Lower leg skin (tissue), 4 donors: ENCODE results near the gene PTCH2. TPM values are rescaled to one million over a fixed set of nuclear protein-coding genes. Genes with fewer than 3 reads are reported as not detected.
"Not testable (repeated sequence)": the region's sequence is repeated elsewhere in the genome, so short reads cannot be mapped to it uniquely, and the experiment has no call there.

Source experiments
- DNase-seq, 2 donors: peaks; one replicate each; pipeline ENCODE4 v3.0.0-alpha.2; 2019; ENCODE audit warnings: low spot score in 2 of 2
- H3K4me3 ChIP-seq: fragments of 200-600 bp; sonication (generic); 2 replicates; pipeline ENCODE4 v1.5.1; 2017; ENCODE audit warnings: mild to moderate bottlenecking, low read depth; ENCODE audit not compliant: poor library complexity, severe bottlenecking
- CTCF ChIP-seq, 3 donors: fragments of 450-650 bp; IDR thresholded peaks; one replicate each; pipeline ENCODE4 v1.5.1; 2016; ENCODE audit warnings: antibody characterized with exemption in 3 of 3, mild to moderate bottlenecking in 3 of 3, moderate library complexity in 2 of 3
- POLR2A ChIP-seq, 2 donors: fragments of 450-650 bp; IDR thresholded peaks; one replicate each; pipeline ENCODE4 v1.6.1; 2016 to 2017; ENCODE audit warnings: antibody characterized with exemption in 2 of 2, mild to moderate bottlenecking in 1 of 2, moderate library complexity in 1 of 2
- WGBS, 2 donors: methylation state at CpG; one replicate each; pipeline ENCODE4 v1.1.5; 2018; 5-methylcytosine and 5-hydroxymethylcytosine counted together
- intact Hi-C: fragments of 100-400 bp; cut with DNase I; formaldehyde crosslinking; loops from one replicate; pipeline ENCODE4 v1.15.0; 2023; ENCODE audit warnings: low total_unique reads
- total RNA-seq, 4 donors: library from RNA; depleted of rRNA; stranded (reverse); fragments of >200 nt; gene quantifications; one replicate each; pipeline ENCODE4 v1.1.0, GENCODE V29; 2016

The PTCH2 gene
- total RNA-seq, 4 donors from 2014 or later: 0.54 to 2.7 (median 1.2) TPM

GRCh38 chr1:44802306-44803061 lies 40.6 kb downstream of the PTCH2 start:
- intact Hi-C loops: no loop called here
- no peak for TF ChIP-seq POLR2A (IDR thresholded peaks at IDR 0.05)
- TF ChIP-seq CTCF (IDR thresholded peaks at IDR 0.05): no peak
- 85 to 87% methylated on average over 11 to 13 of the region's 13 CpGs for WGBS, 2 donors
- no peak overlapping the region for H3K4me3 ChIP-seq
- peak in 1 of 2 donors; percentile 80 for DNase-seq

- TF ChIP-seq CTCF (IDR thresholded peaks at IDR 0.05): no peak
- TF ChIP-seq POLR2A (IDR thresholded peaks at IDR 0.05): no peak
- no peak overlapping the region for H3K4me3 ChIP-seq
- WGBS, 2 donors: 37 to 38% methylated on average over 13 of the region's 13 CpGs
- DNase-seq: peak in 1 of 2 donors; percentile 85
- intact Hi-C loops: no loop called here
These were observed 41.4 kb downstream of the PTCH2 start for GRCh38 chr1:44801491-44802305.

GRCh38 chr1:44799770-44800584 lies 43.1 kb downstream of the PTCH2 start, which contains the start of gene PLK3:
TSS of gene PLK3 (plus strand) at chr1:44800377. CDS start at chr1:44800464, 87 bp downstream.
- intact Hi-C loops: no loop called here
- TF ChIP-seq CTCF (IDR thresholded peaks at IDR 0.05) (peak in 1 of 3 donors; percentile 93), POLR2A (IDR thresholded peaks at IDR 0.05) (peak in 1 of 2 donors; percentile 65)
- peak; percentile 97 to 99 for DNase-seq
- WGBS, 2 donors: 2 to 3% methylated on average over 19 to 21 of the region's 79 CpGs
- peak within 1 kb of the TSS; percentile 71 for H3K4me3 ChIP-seq

GRCh38 chr1:44798481-44799365 lies 44.3 kb downstream of the PTCH2 start:
- TF ChIP-seq POLR2A (IDR thresholded peaks at IDR 0.05) (no peak), CTCF (IDR thresholded peaks at IDR 0.05) (no peak)
- intact Hi-C loops: no loop called here
- peak in 1 of 2 donors; percentile 83 for DNase-seq
- 83 to 91% methylated on average over 10 of the region's 10 CpGs for WGBS, 2 donors
- H3K4me3 ChIP-seq: no peak overlapping the region

- WGBS, 2 donors: 61 to 63% methylated on average over 8 of the region's 8 CpGs
- H3K4me3 ChIP-seq, intact Hi-C loops: not testable (repeated sequence)
- peak in 1 of 2 donors; percentile 82 for DNase-seq
These were observed 45.2 kb downstream of the PTCH2 start for GRCh38 chr1:44797886-44798285.
